ENCODE measurements around the gene GOSR2.

The GOSR2 gene

DNA sequence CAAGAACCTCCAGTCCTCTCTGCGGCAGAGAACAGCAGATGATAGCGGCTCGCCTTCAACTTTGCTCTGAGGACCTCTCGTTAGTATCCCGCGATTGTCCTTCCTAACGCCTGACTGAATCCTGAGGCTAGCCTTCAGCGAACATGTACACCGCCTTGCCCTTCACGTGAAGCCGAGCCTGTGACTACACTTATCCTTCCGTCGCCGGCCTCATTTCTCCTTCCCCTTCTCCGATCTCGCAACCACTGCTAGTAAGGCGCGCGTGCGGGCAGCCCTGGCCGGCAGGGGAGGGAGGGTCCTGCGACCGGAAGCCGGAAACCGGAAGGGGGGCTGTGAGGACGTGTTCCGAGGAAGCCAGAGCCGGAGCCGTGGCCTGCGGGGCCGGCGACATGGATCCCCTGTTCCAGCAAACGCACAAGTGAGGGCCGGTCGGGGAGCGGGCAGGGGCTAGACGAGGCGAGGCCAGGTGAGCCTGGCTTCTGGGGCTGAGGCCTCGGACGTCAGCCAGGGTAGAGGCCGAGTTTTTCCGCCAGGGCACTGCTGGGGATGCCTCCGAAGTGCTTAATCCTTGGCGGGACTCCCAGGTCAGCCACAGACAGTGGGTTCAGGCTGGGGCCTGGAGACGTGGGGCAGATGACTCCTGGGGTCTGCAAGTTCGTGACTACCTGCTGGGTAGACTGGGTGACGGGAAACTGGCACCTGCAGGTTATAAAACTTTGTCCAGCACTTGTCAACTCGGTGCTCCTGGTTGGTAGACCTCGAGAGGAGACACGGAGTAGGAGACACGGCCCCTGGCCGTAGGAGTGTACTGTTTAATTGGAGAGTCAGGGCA lies at the start of gene GOSR2:
Gene GOSR2, plus strand, starts transcription at position 357 of the 832 bp plus-strand sequence. Its CDS starts 33 bp downstream, at position 390.
- DNase-seq, result peak; percentile 87 to 96 (median 93)

DNA sequence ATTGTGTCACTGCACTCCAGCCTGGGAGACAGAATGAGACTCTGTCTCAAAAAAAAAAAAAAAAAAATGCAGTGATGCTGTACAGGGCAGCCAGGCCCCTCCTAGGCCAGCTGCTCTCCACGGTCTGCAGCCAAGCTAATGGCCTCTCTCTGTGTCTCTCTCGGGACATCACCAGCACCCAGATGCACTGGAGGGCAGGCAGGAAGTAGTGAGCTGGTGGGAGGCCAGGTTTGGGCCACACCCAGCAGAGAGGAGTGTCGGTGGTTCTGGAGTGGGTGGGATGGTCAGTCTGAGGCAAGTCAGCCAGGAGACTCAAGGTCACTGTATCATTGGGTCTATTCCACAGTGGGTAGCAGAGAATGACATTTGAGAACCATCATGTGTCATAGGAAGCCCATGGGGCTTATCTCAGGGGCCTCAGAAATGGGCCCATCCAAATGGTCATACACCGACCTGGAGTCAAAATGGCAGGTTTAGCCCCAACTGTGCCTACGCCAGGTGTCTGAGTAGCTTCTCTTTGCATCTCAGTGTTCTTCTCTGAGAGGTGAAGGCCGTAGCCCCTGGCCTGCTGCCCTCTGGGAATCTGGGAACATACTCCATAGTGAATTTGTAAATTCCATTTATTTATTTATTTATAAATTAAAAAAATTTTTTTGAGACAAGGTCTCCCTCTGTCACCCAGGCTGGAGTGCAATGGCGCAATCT lies 48.9 kb upstream of the GOSR2 start:
- DNase-seq, result peak in 1 of 3 experiments; percentile 12

DNA sequence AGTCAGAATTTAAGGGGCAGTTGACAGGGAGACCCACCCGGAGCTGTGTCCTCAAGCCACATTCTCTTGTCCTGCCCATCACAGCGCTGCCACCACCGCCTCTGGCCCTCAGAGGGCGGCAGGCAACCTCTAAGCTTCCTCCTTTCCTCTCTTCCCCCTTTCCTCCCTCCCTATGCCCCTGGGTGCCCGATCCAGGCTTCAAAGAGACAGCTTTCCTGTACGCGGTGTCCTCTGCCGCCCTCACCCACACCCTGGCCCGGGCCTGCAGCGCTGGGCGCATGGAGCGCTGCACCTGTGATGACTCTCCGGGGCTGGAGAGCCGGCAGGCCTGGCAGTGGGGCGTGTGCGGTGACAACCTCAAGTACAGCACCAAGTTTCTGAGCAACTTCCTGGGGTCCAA lies 48.1 kb upstream of the GOSR2 start:
- DNase-seq, result peak in 1 of 3 experiments; percentile 23

DNA sequence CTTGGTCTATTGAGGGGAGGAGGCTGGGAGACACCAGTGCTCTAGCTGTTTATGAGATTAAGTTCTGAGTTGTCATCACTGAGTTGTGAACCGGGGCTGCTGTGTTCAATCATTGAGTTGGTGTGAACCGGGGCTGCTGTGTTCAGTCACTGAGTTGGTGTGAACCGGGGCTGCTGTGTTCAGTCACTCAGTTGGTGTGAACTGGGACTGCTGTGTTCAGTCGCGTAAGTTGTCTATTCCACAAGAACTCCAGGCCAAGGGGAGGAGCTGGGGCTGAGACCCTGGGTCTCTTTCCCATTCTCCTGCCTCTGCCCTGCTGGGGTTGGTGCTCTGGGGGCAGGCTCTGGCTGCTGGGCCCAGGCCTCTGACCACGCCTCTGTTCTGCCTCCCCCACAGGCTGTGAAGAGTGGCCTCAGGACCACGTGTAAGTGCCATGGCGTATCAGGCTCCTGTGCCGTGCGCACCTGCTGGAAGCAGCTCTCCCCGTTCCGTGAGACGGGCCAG lies 47.1 kb upstream of the GOSR2 start:
- peak in 1 of 3 experiments; percentile 43 for DNase-seq

DNA sequence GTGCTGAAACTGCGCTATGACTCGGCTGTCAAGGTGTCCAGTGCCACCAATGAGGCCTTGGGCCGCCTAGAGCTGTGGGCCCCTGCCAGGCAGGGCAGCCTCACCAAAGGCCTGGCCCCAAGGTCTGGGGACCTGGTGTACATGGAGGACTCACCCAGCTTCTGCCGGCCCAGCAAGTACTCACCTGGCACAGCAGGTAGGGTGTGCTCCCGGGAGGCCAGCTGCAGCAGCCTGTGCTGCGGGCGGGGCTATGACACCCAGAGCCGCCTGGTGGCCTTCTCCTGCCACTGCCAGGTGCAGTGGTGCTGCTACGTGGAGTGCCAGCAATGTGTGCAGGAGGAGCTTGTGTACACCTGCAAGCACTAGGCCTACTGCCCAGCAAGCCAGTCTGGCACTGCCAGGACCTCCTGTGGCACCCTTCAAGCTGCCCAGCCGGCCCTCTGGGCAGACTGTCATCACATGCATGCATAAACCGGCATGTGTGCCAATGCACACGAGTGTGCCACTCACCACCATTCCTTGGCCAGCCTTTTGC lies 46.5 kb upstream of the GOSR2 start:
- peak; percentile 55 to 77 (median 72) for DNase-seq

DNA sequence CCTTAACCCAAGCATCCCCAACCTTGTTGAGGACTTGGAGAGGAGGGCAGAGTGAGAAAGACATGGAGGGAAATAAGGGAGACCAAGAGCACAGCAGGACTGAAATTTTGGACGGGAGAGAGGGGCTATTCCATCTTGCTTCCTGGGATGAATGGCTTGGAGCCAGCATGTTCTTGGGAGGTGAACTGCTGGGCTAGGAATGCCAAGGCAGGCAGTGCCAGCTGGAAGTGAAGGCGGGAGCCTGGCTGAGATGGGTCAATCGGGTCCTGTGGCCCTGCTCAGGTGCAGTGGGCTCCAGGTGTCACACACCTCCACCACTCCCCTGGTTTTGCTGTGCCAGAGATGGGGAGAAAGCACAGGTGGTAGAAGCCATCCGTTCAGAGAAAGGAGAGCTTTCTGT lies 46.0 kb upstream of the GOSR2 start:
- no peak for DNase-seq

DNA sequence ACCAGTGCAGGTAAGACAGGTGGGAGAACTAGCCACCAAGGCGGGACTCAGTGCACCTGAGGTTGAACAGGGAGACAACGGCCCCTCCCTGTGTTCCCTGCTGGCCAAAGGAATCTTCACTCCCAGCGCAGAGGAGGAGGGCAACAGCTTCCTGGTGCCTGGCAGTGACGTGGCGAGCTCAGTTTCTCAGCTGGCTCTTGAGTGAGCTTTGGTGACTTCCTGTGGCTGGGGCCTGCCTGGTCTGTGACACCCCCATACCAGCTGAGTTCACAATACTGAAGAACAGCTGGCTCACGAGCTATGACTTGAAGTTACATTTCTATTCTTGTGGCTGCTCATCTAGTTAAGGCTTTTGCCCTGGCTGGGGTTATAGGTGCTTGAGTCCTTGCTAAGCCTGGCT lies 45.5 kb upstream of the GOSR2 start:
- no peak for DNase-seq

DNA sequence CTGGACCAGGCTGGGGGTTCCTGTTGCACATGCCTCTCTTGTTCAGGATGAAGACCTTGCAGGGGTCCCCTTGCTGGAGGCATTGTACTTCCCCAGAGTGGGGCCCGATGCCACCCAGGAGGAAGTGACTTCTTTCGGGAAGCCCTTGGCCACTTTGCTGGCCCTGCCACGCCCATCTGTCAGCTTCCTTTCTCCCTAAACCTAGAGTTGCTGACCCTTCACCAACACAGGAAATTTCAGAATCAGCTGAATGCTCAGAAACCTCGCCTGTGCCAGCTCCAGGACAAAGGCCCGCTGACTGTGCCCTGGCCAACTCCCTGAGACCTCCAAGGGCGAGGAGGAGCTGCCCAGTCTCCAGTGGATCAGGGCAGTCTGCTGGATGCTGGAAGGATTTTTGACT lies 44.9 kb upstream of the GOSR2 start:
- DNase-seq, result no peak

DNA sequence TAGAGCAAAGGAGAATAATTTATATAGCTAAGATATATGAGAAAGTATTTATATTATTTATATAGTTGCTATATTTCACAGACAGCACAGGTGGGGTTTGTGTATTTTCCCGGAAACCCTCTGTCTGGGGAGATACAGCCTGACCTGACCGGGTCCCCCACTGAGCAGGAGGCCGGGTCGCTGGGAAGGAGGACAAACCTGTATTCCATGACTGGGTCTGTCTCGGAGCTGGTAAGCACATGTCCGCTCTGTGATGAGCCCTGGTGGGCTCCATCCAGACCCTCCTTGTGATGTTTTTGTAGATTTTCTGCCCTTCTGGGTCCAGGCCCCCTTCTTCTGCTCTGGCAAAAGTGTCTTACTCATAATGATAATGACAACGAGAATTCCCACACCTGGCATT lies 43.9 kb upstream of the GOSR2 start:
- DNase-seq, result no peak

DNA sequence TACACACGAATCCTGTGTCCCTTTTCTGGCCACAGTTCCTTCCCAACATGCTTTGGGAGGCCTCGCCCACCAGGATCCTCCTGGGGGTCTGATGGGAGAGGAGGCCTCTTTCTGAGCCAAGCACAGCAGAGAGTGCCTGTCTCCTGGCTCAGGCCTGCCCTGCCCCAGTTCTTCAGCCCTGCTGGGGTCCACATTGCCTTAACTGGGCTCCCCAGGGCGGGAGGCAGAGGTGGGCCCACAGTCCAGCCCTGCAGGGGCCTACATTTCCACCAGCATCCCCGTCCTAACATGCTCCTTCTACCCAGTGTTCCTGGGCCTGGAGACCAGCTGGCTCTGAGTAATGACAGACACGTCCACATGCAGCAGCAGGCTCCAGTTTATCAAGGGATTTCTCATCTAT lies 41.9 kb upstream of the GOSR2 start:
- no peak for DNase-seq

DNA sequence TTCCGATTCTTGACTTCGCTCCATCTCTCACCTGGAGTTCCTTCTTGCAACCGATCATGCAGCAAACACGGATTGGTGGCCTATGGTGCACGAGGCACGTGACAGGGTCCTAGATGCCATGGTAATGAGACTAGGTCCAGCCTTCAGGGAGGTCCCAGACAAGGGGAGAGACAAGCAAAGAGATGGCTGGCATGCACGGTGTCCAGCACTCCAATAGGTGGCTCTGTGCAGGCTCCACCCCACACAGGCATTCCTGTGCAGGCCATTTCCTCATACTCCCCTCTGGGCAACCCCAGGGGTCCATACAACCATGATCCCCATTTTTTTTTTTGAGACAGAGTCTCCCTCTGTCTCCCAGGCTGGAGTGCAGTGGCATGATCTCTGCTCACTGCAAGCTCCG lies 40.3 kb upstream of the GOSR2 start:
- DNase-seq, result no peak

DNA sequence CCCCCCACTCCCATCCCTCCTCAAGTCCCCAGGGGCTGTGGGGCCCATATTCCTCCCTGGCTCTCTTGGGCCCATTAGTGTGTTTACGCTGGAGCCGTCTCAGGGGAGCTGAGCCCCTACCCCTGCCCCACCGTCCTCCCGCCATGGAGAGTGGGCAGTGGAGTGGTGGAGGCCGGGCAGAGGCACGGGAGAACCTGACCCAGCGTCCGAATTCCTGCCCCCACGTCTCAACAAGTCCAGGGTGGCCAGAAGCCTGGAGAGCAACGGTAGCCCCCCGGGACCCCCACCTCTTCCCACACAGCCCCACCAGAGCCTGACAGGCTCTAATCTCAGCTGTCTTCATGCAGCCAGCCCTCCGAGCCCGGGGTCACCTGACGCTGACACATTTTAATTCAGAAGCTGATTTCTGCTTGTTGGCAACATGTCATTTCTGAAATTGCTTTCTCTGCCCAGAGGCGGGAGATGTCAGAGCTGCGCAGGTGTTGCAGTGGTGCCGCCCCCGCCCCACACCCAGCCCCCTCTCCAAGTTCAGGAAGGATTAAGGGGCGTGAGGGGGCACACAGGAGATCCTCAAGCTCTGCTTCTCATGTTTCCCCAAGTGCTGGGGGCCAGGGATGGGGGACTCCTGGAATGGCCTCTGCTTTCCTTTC lies 39.0 kb upstream of the GOSR2 start:
- no peak for DNase-seq

DNA sequence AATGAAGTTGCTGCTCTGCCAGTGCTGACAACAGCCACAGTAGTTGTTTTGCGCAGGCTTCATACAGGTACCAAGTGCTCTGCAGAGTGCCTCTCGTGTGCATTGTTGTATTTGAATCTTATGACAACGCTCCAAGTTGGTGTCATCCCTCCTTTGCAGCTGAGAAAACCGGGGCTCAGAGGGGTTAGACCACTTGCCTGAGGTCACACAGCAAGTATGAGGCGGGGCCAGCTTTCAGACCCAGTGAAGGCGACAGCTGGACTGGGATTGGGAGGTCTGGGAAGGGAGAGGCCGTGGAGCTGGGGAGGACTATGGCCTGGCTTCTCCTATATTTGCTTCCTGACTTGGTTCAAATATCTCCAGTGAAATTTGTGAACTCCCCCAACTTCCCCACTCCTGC lies 38.4 kb upstream of the GOSR2 start:
- DNase-seq, result no peak

DNA sequence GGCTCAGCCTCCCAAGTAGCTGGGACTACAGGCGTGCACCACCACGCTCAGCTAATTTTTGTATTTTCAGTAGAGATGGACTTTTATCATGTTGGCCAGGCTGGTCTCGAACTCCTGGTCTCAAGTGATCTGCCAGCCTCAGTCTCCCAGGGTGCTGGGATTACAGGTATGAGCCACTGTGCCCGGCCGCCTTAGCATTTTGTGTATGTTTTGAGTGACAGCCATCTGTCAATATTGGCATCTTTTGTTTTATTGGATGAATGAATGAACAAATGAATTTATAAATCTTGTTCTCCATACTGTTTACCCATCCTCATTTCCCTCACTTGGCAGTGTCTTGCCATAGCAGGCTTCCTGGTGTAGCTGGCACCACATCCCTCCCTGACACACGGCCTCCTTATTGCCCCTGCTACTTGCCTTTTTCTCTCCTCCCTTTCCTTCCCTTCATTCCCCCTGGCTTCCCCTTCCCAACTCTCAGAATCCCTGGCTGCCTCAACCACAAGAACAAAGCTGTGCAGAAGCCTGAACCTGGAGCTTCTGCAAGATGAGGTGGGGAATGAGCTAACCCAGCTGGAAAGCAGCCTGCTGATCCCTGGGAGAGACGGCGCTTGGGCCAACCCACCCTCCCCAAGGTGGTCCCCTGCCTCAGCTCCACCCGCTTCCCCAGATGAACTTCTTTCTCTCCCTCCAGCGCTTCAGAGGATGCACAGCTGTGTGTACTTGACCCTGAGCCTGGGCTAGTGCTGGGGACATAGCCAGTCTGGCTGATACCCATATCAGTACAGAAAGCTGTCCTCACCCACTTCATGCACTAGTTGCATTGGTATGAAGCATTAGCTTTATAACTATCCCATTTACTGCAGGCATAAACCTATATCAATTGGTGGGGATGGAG lies 37.3 kb upstream of the GOSR2 start:
- no peak for DNase-seq

DNA sequence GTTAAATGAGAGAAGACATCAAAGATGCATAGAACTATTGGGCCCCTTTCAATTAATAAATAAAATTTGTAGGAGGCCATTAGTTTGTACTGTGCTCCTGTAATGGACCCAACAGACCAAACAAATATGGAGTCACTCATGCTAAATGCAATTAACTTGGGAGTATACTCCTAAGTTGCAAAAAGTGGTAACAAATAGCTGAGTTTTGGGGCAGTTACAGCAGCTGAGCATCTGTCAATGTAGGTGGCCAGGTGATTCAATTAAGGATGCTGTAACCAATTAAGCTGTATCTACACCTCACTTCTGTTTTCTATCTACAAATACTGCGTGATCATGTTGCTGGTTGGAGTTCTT lies 36.7 kb upstream of the GOSR2 start:
- DNase-seq, result no peak

DNA sequence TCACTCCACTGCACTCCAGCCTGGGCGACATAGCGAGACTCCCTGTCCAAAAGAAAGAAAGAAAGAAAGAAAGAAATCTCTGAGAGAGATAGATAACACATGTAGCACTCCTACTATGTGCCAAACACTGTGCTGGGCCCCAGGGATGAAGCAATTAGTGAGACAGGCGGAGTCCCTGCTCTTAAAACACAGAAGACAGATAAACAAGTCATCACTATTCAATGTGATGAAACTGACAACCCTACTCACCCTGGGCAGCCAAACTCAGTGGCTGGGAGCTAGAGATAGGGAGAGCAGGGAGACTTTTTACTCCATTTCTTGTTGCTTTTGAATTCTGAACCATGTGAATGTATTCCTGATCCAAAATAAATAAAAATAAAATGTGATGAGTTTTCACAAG lies 35.2 kb upstream of the GOSR2 start:
- DNase-seq, result no peak

DNA sequence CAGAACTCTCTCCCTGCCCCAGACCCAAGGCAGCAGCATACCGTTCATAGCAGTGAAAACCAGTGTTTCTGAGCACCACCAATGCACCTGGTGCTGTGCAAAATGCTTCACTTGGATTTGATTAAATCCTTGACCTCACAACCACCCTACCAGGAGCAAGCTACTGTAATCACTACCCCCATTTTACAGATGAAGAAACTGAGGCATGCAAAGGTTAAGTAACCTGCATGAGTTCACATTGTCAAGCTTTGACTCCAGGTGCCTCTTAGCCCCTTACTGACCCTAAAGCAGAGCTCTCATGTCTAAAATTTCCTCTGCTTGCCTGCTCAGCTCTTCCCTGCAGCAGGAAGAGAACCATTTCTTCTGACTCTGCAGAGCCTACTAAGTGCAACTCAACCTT lies 34.2 kb upstream of the GOSR2 start:
- DNase-seq, result no peak

DNA sequence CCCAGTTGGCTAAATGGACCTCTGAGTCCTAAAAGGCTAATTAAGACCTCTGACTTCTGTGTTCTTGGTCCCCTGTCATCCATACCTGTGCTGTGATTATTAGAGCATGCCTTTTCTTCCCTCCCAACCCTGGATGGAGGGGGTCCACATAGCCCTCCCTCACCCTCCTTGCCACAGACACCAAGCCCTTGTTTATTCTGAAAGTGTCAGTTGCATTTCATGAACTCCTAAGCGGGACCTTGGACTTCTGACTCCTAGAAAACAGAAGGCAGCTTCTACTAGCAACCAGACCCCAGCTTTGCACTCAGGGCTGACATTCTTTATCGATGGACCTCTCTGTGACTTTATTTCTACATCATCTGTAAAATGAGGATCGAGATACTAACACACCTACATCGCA lies 33.4 kb upstream of the GOSR2 start:
- no peak for DNase-seq

DNA sequence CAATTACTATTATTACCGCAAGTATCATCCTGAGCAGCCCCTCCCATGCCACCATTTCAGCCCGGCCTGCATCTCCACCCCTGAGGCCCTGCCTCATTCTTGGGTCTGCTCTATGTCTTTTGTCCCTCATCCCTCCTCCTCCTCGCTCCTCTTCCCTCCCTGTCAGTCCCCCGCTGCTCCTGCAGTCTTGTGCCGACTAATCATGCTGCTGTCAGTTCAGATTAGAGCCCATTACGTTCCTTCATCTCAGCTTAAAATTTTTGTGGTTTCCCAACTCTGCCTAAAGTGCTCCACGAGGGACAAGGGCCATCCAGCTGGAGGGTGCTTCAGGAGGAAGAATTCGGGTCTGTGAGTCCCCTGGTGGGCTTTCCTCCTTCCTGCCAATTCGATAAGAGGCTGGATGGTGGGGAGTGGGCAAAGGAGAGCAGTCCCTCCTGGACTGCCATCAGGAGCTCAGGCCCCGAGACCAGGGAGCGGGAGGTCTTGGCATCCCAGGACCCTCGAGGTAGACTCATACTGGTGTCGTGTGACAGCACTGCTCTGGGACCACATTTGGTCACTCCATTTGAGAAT lies 32.9 kb upstream of the GOSR2 start:
- DNase-seq, result no peak

DNA sequence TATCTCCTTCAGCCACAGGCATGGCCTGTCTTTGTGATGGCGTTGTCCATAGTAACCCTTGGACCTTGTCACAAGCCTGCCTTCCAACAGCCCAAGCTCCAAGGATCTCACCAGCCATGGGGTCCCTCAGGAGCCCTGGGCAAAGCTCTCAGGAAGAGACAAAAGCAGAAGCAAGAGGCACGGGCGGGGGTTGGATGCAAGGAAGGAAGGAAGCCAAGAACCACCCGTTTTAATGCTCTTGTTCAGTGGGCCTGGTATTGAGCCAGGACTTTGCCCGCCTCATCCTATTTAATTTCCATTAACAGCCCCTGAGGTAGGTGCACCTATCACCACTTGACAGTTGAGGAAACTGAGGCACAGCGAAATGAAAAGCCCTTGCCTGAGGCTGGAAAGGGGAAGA lies 32.3 kb upstream of the GOSR2 start:
- DNase-seq, result no peak

DNA sequence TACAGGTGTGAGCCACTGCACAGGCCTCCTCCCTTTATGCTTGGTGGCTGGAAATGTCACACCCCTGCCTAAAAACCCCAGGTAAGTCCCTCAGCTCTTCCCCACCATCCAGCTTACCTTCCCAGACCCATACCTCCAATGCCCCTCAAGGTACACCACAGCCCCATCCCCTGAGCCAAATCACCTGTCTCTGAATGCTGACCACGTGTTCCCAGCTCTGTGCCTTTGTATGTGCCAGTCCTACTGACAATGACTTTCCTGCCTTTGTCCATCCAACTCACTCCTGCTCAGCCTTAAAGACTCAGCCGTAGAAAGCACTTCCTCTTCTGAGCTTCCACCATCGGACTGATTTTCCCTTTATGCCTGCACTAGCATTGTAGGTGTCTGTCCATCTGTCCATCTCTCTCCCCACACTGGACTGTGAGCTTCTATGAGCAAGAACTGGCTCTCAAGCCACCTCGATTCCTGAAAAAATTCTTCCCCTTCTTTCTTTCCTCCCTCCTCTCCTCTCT lies 30.7 kb upstream of the GOSR2 start:
- DNase-seq, result no peak

DNA sequence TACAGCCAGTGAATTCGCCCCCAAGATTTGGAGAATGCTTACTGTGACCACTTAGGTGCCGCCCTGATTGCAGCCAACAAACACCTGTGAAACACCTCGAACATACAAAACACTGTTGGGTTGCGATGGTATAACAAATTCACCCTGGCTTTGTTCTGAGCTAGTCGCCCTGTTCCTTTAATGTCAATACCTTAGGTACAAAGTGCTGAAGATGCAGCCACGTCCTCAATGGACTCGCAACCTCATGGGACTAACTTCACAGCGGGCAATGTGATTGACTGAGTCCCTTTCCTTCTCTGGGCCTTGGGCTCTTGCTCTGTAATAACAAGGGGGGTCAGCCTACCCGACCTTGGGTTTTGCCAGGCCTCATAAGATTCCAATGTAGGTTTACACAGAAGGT lies 28.9 kb upstream of the GOSR2 start:
- DNase-seq, result no peak

All from NCI-H1417 (cell line).